ENCODE measurements around the gene CIBAR2.

- TF ChIP-seq ZNF362 (tag by site-specific recombination; IDR thresholded peaks at IDR 0.05) (no peak), GFI1B (tag by site-specific recombination; IDR thresholded peaks at IDR 0.05) (no peak), ZXDB (tag by site-specific recombination; IDR thresholded peaks at IDR 0.05) (no peak), ZNF18 (tag by site-specific recombination; IDR thresholded peaks at IDR 0.05) (no peak), RBAK (tag by site-specific recombination; IDR thresholded peaks at IDR 0.05) (no peak), TCF7L2 (IDR thresholded peaks at IDR 0.05; ENCODE audit: borderline replicate concordance, low read depth, low read length) (no peak), CTCF (tag by site-specific recombination; IDR thresholded peaks at IDR 0.05) (no peak), SETDB1 (IDR thresholded peaks at IDR 0.05; ENCODE audit: insufficient read length, low read length) (no peak), PATZ1 (tag by site-specific recombination; IDR thresholded peaks at IDR 0.05) (no peak), ZNF473 (tag by site-specific recombination; IDR thresholded peaks at IDR 0.05) (no peak), ZNF311 (tag by site-specific recombination; IDR thresholded peaks at IDR 0.05; ENCODE audit: borderline replicate concordance) (no peak), EGR2 (tag by site-specific recombination; IDR thresholded peaks at IDR 0.05; ENCODE audit: low read depth) (no peak), ZNF274 (IDR thresholded peaks at IDR 0.05; ENCODE audit: low read length) (no peak), ZNF274 (tag by site-specific recombination; IDR thresholded peaks at IDR 0.05; ENCODE audit: borderline replicate concordance) (no peak)
These were observed 36.7 kb upstream of the CIBAR2 start for GRCh38 chr16:85148931-85149330.
